ENCODE measurements around the gene C6orf132.

DNA sequence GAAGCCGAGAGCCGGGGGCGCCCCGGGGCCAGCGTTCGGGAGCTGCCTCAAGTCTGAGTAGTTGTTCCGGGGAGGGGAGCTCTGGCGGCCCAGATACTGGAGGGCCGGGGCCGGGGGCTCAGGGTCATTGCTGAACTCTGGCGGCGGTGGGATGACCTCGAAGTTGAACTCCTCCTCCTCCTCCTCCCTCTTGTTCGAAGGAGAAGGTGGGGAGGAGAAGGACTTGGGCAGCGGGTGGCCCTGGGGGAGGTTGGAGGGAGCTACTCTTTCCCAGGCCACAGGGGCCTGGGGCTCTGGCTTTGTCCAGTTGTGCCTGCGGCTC lies 37.7 kb downstream of the C6orf132 start:
- TF ChIP-seq, protein P1, sequence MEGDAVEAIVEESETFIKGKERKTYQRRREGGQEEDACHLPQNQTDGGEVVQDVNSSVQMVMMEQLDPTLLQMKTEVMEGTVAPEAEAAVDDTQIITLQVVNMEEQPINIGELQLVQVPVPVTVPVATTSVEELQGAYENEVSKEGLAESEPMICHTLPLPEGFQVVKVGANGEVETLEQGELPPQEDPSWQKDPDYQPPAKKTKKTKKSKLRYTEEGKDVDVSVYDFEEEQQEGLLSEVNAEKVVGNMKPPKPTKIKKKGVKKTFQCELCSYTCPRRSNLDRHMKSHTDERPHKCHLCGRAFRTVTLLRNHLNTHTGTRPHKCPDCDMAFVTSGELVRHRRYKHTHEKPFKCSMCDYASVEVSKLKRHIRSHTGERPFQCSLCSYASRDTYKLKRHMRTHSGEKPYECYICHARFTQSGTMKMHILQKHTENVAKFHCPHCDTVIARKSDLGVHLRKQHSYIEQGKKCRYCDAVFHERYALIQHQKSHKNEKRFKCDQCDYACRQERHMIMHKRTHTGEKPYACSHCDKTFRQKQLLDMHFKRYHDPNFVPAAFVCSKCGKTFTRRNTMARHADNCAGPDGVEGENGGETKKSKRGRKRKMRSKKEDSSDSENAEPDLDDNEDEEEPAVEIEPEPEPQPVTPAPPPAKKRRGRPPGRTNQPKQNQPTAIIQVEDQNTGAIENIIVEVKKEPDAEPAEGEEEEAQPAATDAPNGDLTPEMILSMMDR (conservative IDR thresholded peaks at IDR 0.05; ENCODE audit: low read depth, low read length) = no peak
- TF ChIP-seq EZH2 (IDR thresholded peaks at IDR 0.05; ENCODE audit: borderline replicate concordance, low read depth, low read length, poor library complexity, severe bottlenecking) = no peak
